Right hindlimb (tissue), 1 donor: ENCODE data around the gene HMGB1.
A peak's percentile ranks its signal among the peaks of the same experiment; 100 is the strongest.

ENCODE experiments used
- DNase-seq: peaks from one replicate; pipeline ENCODE4 v3.0.0-alpha.2; 2018

Gene HMGB1

DNA sequence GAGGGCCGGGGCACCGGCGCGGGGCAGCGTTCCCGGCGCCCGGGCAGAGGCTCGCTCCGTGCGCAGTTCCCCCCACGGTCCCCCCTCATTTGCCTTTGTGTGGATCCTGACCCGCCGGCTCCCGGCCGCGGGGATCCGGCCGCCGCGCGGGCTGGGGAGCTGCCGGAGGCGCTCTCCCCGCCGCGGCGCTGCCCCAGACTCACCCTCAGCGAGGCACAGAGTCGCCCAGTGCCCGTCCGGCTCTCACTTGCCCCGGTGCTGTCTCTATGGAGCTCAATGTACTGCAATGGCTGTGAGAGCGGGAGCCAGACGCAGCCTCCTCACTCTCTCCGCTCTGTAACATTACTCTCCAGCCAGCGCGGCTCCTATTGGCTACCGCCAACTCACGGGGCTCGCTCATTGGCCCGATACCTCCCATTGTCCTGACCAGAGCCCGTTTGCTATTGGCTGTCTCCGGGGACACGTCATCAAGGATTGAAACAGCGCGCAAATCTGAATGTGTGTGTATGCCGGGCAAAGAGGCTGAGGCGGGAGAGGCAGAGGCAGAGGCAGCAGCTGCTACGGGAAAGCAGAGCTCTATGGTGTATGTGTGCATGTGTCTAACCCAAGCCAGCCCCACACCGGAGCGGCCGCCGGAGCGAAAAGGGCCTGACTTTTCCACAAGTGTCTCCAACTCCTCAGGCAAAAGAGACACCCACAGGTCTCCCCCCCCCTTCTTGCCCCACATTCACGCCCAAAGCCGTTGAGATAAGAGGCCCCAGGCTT, at the start of gene HMGB1:
HMGB1 (minus strand) TSS at position 344 of the 765 bp plus-strand sequence. CDS start 2,256 bp downstream, outside the sequence.
- peak; percentile 99 for DNase-seq

DNA sequence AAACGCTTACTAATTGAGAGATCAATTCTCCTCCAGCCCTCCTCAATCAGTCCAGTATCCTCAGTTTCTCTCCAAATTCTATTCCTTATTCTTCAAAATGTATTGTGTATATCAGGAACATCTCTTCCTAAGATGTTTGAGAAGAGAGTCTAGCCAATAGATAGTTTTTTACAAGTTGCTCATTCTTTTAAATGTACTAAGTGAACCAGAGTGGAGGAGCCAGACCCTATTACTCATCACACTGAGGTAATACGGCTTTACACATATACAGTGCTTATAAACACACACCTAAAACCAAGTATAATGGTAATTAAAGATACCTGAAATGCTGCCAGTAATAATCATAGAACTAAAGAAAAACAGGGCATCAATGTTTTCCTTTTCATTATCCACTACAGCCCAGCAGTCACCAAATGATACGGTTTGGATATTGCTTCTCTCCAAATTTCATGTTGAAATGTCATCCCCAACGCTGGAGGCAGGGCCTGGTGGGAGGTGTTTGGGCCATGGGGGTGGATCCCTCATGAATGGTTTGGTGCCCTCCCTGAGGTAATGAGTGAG, 45.2 kb upstream of the HMGB1 start:
- no peak for DNase-seq

DNA sequence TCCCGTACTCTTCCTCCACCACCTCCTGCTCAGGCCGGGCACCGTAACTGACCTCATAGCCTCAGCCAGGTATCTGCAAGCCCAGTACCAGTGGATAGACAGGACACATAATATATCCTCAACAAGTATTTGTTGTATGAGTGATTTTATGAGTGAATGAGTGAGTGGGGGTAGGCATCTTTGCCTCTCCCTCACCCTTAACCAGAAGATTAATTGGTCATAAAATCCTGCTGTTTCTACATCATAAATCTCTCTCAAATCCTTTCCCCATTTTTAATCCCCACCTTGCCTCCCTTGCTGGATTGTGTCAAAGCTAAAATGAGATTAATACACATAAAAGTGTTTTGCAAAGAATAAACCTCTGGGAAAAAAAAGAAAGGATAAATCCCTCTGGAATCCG, 44.4 kb upstream of the HMGB1 start:
- DNase-seq, result no peak

DNA sequence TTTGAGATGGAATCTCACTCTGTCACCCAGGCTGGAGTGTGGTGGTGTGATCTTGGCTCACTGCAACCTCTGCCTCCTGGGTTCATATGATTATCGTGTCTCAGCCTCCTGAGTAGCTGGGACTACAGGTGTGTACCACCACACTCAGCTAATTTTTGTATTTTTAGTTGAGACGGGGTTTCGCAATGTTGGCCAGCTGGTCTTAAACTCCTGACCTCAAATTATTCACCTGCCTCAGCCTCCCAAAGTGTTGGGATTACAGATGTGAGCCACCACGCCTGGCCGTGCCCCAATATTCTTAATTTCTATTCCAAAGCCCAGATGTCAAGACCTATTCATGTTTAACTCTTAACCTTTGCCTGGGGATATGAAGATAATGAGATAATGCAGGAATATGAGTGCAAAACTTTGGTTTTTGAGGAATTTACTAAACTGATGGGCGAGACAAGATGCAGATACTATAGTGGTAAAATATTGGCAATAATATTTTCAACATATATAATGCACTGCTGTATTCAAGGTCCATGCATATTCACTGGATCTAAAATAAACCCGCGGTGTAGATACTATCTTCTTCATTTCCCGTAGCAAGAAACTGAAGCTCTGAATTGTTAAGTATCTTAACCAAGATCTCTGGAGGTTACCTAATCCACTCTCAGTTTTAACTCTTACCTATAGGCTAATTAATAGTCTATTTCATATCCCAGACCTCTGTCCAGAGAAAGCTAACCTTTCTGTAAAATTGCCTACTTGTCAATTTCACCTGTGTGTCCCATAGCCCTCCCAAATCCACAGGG, 43.7 kb upstream of the HMGB1 start:
- DNase-seq, result no peak

DNA sequence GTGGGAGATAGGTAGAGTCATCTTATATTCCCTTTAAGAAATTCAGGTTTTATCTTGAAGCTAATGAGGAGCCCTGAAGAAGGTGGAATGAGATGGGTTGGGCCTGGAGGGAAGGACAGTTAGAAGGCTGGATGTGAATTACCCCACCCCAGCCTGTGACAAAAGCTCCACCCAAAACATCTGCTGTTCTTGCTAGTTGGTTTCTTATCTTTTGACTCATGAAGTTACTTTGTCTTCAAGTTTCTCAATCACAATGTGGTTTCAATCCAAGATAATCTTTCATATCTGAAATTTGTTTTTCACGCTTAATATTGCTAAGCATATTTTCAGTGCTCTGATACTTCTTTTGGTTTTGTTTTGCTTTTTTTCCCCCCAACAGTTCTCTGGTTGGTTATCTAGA, 38.3 kb upstream of the HMGB1 start:
- DNase-seq, result no peak

DNA sequence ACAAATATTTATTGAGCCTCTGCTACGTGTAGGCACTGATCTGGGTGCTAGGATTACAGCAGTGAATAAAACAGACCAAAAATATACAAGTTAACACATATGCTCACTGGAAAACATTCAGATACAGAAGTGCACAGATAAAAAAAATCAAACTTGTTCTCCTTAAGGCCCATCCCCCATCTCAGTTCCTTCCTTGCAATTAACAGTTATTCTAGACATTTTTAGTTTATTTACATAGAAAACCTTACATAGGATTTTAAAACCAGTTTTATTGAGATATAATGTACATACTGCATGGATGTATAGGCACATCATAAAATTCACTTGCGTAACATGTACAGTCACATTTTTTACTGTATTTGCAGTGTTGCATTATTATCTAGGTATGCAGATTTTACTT, 36.5 kb upstream of the HMGB1 start:
- no peak for DNase-seq

DNA sequence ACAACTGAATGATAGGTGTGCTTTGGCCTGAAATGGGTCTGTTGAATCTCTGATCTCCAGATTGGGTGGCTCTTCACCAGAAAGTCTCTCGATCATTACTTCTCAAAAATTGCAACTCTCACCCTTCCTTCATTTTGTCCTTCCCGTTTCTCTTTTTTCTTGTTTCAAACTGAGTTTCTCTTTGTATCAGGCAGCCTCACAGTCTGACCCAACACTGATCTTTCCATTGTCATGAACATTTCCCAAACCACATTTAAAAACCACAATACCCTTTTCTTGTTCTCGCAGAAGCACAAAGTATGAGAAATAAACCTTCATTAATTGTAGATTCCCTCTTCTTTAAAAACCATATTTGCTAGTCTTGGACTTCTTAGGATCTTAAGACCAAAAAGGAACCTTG, 33.6 kb upstream of the HMGB1 start:
- DNase-seq, result no peak

DNA sequence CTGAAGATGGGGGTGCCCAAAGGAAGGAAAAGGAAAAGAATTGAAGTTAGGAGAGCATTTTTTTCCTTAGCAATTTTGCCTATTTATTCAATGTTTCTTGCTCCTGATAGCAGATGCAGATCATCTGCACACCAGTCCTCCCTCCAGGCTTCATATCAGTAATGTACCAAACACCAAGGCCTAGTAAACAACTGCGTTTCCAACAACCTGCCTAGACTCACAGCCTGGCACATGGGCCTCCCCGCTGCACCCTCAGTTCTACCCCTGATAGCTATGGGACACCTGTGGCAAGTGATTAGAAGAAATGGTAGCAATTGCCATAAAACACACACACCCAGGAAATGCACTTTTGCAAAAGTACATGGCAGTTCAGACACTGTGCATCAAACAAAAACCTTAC, 30.4 kb upstream of the HMGB1 start:
- DNase-seq, result no peak

DNA sequence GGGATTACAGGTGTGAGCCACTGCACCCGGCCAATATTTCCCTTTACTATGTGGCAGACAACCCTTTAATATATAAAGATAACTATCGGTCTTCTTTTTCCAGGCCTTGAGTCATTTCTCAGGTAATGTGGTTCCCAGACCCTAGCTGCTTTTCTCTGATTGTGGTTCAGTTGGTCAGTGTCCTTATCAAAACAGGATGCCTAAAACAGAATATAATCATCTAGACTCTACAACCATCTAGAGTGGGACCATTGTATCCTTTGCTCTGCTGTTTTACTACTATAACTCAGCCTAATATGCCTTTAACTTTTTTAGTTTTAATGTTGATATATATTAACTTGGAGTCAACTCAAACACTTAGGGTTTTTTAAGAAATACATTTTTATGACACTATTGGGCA, 30.0 kb upstream of the HMGB1 start:
- no peak for DNase-seq

DNA sequence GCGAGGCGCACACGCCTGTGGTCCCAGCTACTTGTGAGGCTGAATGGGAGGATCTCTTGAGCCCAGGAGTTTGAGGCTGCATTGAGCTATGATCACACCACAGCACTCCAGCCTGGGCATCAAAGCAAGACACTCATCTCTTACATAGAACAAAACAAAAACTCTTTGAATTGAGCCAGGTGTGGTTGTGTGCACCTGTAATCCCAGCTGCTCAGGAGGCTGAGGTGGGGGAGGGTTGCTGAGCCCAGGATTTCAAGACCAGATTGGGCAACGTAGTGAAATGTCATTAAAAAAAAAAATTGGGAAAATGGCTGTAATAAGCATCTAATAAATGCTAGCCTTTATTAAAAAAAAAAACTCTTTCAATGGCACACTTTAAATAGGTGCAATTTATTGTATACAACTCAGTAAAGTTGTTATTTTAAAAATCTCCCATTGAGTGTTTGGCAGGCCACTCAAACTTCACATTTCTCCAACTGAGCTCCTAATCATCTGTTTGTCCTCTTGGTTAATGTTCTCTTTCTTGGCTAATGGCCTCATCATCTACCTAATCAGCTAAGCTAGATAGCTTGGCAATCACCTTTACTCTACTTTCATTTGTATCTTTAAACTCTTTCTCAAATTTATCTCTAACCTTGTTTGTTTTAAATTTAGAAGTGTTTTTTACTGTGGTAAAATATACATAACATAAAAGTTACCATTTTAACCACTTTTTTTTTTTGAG, 28.1 kb upstream of the HMGB1 start:
- no peak for DNase-seq

DNA sequence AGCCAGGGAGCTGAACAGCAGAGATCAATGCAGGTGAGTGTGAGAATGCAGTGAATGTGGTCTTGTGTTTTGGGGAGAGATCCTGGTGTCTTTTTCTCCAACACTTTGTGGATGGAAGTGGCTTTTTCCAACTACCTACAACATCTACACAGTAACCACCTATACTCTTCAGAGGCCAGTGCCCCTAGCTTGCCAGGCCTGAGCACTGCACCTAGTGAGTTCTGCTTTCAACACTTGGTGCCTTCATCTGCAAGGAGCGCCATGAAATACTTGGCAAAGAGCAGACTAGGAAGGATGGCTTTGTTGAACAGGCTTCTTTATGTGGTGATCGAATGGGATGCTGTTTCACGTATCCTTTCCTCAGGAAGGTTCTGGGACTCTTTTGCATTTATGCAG, 21.3 kb upstream of the HMGB1 start:
- DNase-seq, result no peak

DNA sequence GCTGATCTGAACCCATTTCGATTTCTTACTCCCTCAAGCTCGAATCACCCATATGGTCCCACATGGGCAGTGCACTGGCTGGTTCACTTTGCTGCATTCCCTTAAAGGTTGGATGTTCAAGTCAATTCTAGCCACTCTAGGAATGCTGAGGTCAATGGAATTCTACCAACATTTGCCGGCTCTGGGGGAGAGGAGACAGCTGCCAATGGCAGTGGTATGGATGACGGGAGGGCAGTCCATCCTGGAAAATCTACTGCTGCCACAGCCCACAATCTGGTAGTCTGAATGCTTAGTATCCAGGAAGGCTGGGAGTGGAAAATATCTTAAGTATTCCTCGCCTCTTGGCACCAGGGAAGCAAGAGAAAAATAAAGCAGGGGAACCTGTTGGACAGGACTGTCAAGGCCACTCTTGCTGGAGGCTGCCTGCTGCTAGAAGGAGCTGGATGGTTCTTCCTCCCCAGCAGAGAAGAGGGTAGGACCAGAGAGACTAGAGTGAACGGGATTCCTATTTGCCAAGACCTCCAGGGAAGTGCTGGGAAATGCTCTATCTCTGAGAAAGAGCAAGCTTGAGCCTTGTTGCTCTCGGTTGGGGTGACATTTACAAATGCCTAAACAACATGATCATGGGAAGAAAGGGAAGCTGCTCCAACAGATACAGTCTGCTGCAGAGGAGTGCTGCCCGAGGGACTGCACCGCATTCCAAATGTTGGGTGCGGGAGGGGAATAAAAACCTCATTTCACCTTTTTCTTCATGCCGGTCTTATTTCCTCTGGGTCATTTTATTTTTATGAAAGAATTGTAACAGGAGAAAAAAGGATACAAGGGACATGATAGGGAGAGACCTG, 20.7 kb upstream of the HMGB1 start:
- peak; percentile 29 for DNase-seq

DNA sequence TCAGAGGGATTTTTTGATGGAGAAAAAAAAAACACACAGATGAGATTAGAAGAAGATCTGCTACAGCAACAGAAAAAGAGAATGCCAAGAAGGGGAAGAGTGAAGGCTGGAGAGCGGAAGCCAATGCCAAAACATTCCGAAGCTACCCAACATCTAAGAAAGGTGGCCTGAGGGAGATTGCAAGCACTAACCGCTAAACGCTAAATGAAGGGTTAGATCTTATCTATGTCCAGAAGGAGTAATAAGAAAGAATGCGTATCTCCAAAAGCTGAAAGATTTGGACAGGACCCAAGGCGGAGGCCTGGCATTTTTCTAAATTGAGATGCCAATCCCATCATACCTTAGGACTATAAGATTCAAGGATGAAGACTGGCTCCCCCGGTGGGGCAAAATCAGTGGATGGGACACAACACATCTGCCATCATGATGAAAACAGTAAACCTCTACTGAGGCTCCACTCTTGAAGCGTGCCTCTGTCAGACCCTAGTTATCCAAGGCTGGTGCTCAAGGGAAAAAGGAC, 15.6 kb upstream of the HMGB1 start:
- no peak for DNase-seq

DNA sequence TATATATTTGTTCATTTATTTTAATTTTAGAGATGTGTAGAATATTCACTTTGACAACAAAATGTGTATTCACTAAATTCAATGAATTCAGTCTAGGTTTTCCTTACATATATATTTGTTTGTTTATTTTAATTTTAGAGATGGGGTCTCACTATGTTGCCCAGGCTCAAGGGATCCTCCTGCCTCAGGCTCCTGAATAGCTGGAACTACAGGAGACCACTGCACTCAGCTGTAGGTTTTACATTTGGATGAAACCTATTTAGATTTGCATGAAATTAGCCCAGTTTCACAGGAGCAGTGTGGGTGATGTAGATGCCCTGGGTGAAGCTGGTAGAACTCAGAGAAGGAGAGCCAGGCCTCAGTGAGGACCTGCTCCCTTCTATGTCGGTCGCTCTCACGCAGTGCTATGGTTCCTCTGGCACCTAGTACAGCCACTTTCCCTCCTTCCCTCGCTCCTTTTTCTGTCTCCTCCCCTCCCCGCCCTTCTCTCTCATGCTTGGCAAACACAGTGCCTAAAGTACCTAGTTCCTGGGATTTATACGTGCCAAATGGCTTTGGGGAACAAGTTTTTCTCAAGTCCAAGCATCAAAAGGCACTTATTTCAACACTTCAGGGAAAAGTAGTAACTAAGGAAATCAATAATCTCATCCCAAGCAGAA, 14.7 kb upstream of the HMGB1 start:
- no peak for DNase-seq

DNA sequence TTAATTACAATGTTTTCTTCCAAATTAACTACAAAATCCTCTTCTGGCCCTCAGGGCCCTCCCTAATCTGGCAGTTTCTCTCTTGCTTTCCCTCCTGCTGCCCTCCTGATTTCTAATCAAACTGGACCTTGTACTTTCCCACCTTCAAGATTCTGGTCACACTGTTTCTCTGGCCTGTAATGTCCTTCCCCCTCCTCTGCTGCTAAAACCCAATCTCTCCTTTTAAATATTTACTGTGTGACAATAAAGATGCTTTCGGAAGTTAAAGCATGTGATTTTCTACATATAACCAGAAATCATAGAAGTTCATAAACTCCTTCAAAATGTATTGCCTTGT, 14.1 kb upstream of the HMGB1 start:
- DNase-seq, result no peak

DNA sequence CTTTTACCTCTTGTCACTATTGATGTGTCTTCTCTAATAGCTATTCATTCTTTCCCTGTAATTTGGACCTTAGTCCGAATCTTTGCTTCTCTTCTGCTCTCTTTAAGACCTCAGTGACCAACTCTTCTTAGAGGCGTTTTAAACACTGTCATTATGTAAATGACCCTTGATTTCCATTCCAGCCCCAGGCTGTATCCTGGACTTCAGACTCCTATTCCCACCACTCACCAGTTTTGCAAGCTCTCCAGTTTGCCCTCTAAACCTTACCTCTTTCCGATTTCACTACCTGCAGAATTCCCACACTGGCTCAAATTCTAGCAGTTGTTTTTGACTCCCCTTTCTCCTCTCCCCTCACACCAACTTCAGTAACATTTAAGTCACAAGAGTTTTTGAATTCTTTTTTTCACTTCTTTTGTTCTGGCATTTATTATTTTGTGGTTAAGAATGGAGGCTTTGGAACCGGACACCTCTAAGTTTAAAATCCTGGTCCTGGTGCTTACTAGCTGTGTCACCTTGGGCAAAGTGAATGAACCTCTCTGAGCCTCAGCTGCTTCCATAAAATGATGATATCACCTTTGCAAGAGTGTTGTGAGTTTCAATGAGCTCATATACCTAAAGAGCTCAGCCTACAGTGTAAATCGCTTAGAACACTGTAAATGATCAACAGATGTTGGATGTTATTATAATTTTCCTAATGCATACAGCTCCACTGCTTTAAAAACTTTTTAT, 13.6 kb upstream of the HMGB1 start:
- no peak for DNase-seq

DNA sequence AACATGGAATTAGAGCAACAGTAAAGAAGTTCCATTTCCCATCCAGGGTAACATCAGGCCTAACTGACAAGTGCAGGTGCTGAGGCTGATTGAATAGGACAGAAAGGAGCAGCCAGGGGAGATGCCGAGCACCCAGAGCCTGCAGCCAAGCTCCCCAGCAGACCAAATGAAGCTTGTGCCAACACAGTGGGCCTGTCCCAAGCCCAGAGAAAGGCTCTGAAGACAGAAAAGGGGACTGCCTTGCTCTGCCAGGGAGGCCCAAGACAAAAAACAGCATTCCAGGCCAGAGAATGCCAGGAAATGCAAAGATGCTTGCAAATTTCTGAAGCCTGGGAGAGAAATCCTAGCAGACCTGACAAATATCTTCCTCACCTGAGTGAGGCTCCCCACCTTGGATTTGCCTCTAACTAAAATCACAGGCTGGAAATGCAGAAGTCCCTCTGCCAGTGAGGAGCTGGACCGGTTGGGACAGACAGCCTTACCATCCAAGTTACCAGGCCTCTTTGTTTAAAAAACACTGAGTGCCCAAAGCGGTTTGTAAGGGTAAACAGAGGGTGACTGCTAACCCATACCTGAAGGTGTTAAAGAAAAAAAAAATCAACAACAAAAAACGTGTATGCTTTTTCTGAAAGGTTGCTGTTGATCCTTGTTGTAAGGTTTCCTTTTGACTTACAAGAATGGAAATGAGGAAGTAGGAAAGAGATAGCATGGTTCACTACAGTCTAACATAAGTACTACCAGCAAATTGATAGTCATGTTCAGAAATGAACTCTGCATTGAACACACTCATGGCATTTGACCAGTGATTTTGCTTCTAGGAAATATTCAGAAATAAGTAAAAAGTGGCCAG, 11.8 kb upstream of the HMGB1 start:
- DNase-seq, result no peak

DNA sequence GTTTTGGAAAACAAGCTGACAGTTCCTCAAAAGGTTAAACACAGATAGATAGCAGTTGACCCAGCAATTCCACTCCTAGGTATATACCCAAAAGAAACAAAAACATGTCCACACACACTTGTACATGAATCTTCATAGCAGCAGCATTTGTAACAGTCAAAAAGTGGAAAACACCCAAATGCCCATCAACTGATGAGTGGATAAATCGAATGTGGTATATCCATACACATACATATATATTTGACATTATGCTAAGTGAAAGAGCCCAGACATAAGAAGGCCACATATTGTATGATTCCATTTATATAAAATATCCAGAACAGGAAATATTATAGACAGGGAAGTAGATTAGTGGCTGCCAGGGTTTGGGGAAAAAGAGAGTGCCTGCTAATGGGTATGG, 7.9 kb upstream of the HMGB1 start:
- no peak for DNase-seq

DNA sequence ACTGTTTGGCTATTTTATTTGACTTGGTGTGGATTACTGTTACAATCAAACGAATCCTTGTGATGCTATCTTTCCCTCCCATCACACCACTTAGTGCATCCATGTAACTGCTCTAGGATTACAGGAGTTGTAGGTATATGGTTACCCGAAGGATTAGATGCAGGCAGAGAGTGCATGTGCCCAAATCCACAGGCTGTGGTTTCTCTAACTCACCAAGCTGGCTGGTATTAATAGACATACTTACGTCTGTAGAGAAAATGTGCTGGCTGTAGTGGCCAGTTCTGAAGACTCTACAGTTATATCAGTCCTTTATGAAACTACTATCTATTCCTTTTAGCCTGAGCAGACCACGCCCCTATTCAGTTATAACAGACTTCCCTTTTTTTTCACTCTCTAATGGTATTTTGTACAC, 1.1 kb upstream of the HMGB1 start:
- no peak for DNase-seq

DNA sequence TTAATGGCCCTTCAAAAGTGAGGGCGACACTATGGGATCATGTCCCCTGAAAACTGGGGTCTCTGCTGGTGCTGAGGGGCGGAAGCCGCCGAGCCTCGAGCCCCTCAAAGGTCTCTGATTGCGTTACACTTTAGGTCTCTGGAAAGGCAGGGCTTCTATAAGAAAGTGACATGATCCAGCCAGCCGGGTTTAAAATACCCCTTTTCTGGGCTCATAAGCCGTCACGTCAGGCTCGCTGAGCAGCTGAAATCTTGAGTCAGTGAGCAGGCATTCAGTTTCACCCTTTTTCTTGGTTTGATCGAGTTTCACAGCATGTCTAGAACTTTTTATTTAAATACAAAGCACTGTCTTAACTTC, 600 bp upstream of the HMGB1 start:
- DNase-seq, result no peak

DNA sequence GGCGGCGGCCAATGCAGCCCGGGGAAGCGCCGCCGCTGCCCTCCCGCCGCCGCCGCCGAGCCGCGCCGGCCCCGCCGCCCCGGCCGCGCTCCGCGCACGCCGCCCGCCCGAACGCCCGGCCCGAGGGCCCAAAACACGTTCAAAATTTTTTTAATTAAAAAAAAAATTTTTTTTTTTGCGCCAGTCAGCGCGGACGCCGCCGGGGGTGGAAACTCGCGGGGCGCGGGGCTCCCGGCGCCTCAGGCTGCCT, 468 bp downstream of the HMGB1 start:
- no peak for DNase-seq
